Heart left ventricle (tissue), 13 donors: ENCODE measurements around the gene C19orf73.

ENCODE experiments used
- POLR2A ChIP-seq, 2 donors: fragments of 450-650 bp; IDR thresholded peaks; one replicate each; pipeline ENCODE4 v1.6.1; 2017; ENCODE audit warnings: antibody characterized with exemption in 2 of 2, mild to moderate bottlenecking in 2 of 2, moderate library complexity in 2 of 2
- TF ChIP-seq, protein P1 (sequence below), 12 donors: fragments of 200-600 bp; sonication (generic) in 4 of 12; IDR thresholded peaks; one replicate each; pipeline versions ENCODE4 v1.5.0 to v1.8.0; 2018 to 2022; ENCODE audit warnings: antibody characterized with exemption in 12 of 12, mild to moderate bottlenecking in 5 of 12
- donor health status: ischemic (EF 13 %, LVEDD 7.1; RV severe dilation, severe dysfunction).
- donor health status: DM: no; HTN: yes; CAD: no.
- donor health status: DM: no; HTN: no; CAD: no.
- donor health status: ischemic (EF 25% LVEDD 6.9; RV normal size, moderate dysfunction).
- donor health status: ischemic (EF 25% LVEDD 5.7; RV mildly dilated, moderate dysfunction).
- donor health status: ischemic (EF 35%, LVEDD 5.7; RV mildly dilated, moderate dysfunction).
- donor health status: nonischemic (EF 11% LVEDD 7.7; RV severe dilation, severe dysfunction).
- donor health status: DM: yes; HTN: yes; CAD: no.
- donor health status: PGD.
- donor health status: ischemic (EF 29% LVEDD 5.4; RV normal size, mild dysfunction).
- donor health status: nonischemic (EF 23%, LVEDD 6.1; RV moderate dilation, normal function).

DNA sequence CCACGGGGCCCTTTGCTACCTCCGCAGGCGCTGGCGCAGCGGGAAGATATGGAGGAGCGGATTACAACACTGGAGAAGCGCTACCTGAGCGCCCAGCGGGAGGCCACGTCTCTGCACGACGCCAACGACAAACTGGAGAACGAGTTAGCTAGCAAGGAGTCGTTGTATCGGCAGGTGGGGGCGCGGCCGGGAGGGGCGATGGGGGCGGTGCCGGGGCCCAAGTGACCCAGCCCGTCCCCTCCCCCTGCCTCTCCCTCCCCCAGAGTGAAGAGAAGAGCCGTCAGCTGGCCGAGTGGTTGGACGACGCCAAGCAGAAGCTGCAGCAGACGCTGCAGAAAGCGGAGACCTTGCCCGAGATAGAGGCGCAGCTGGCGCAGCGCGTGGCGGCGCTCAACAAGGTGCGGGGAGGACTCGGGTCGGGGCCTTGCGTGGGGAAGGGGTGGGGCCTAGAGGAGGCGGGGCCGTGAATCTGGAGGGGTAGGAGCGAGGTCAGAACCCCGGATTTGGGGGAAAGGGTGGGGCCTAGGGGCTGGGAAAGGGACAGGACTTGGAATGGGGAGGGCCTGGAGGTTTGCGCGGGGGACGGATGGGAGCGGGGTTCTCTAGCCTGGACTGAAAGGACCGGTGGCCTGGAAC is 14.1 kb upstream of the C19orf73 start:
- no peak for TF ChIP-seq POLR2A (IDR thresholded peaks at IDR 0.05)
- TF ChIP-seq, protein P1, sequence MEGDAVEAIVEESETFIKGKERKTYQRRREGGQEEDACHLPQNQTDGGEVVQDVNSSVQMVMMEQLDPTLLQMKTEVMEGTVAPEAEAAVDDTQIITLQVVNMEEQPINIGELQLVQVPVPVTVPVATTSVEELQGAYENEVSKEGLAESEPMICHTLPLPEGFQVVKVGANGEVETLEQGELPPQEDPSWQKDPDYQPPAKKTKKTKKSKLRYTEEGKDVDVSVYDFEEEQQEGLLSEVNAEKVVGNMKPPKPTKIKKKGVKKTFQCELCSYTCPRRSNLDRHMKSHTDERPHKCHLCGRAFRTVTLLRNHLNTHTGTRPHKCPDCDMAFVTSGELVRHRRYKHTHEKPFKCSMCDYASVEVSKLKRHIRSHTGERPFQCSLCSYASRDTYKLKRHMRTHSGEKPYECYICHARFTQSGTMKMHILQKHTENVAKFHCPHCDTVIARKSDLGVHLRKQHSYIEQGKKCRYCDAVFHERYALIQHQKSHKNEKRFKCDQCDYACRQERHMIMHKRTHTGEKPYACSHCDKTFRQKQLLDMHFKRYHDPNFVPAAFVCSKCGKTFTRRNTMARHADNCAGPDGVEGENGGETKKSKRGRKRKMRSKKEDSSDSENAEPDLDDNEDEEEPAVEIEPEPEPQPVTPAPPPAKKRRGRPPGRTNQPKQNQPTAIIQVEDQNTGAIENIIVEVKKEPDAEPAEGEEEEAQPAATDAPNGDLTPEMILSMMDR (IDR thresholded peaks at IDR 0.05), result no peak
